ENCODE data around the gene RAB8B. TPM values are rescaled to one million over a fixed set of nuclear protein-coding genes. Genes with fewer than 3 reads are reported as not detected.

RAB8B gene
- total and polyA plus RNA-seq, 10 of the 15 experiments (the other 5 are each of a cell fraction or from before 2014, with no cell fraction given), result 17.8 to 104 (median 65.1) TPM

DNA sequence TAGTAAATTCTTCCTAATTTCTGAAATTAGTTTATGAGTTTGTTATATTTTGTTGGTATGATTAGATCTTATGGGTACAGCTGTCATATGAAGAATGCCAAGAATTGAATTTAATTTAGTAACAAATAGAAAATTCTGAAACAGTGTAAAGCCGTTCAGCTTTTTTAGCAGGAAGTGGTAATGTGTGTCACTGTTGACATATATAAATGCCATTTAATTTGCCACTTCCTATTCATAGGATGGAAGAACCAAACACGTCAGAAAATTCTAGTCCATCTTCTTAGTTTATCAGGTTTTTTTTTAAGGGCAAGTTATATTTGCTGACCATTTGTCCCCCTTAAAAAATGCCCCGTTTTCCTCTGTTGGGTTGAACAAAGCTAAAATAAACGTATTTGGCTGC, 43.0 kb downstream of the RAB8B start:
- H4K20me1 ChIP-seq (ENCODE audit: control insufficient read depth, insufficient read depth), result no peaks in the 10 kb centered on the region
- peak; percentile 4; the same call in 1 of the 2 replicates for TF ChIP-seq SPI1 (IDR thresholded peaks at IDR 0.05; ENCODE audit: borderline replicate concordance, insufficient read depth, low read depth, low read length)
- TF ChIP-seq FOS (IDR thresholded peaks at IDR 0.05; ENCODE audit: borderline replicate concordance, extremely low read depth, insufficient read length), result no peak
- TF ChIP-seq RUNX3 (IDR thresholded peaks at IDR 0.05; ENCODE audit: low read length), result peak; percentile 21; the same call in 1 of the 2 replicates
- TF ChIP-seq, protein P1, sequence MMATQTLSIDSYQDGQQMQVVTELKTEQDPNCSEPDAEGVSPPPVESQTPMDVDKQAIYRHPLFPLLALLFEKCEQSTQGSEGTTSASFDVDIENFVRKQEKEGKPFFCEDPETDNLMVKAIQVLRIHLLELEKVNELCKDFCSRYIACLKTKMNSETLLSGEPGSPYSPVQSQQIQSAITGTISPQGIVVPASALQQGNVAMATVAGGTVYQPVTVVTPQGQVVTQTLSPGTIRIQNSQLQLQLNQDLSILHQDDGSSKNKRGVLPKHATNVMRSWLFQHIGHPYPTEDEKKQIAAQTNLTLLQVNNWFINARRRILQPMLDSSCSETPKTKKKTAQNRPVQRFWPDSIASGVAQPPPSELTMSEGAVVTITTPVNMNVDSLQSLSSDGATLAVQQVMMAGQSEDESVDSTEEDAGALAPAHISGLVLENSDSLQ (IDR thresholded peaks at IDR 0.05), result peak; percentile 15; the same call in 1 of the 2 replicates
- intact Hi-C loops (cut with micrococcal nuclease; ENCODE audit: unreplicated experiment), result no loop called here
- POLR2A ChIA-PET, result interaction anchor here (0.6 to 2.5 kb wide), 8 partner anchors 10 to 58 kb away, joined by 3 to 16 read pairs (median 5); no protein-coding TSS in a partner anchor
- no peak overlapping the region for H3K9ac ChIP-seq (ENCODE audit: control insufficient read depth, insufficient read depth, low read length)
- H3K4me2 ChIP-seq (ENCODE audit: control insufficient read depth, insufficient read depth), result no peak overlapping the region
- 71% methylated on average over 4 of the region's 4 CpGs for WGBS (ENCODE audit: insufficient coverage, insufficient replicate concordance, low lambda C conversion rate, missing lambda C conversion rate)
- DNase-seq (ENCODE audit: low read depth, low spot score) (no peak), ATAC-seq (peak; percentile 48; the same call in 2 of the 3 replicates), FAIRE-seq (no peak)
- BruUV-seq (replicated peaks), result no TSS peak
- peaks cover 19% of the 10 kb centered on the region for H3K4me1 ChIP-seq (ENCODE audit: control insufficient read depth, insufficient read depth, low read length)
- no peaks in the 10 kb centered on the region; a peak in 2 of 4 replicates for H3K36me3 ChIP-seq (ENCODE audit: control insufficient read depth in 2 of 2, insufficient read depth in 2 of 2, low read length in 1 of 2)
- peaks cover 33% of the 10 kb centered on the region for H3K79me2 ChIP-seq (ENCODE audit: control insufficient read depth, insufficient read depth, low read length)
- no peak overlapping the region for H3K4me3 ChIP-seq
- H3K9me3 ChIP-seq (replicated peaks; ENCODE audit: control insufficient read depth, insufficient read depth, low read length), result no peaks in the 10 kb centered on the region
- H3K27me3 ChIP-seq (replicated peaks in 1 of 2; ENCODE audit: control insufficient read depth in 2 of 2, insufficient read depth in 2 of 2, low read length in 1 of 2), result no peaks in the 10 kb centered on the region
- in situ Hi-C loops (cut with MboI), result no loop called here
- no peak overlapping the region for H3K27ac ChIP-seq (ENCODE audit: control insufficient read depth, insufficient read depth)
- RAD21 ChIA-PET (ENCODE audit: unreplicated experiment), result interaction anchor here (0.6 to 4.9 kb wide), 8 partner anchors 11 to 105 kb away, joined by 3 to 38 read pairs (median 3); partner anchors contain the start of genes APH1B and RPS27L
- CTCF ChIA-PET, result interaction anchor here (0.6 to 2.4 kb wide), 11 partner anchors 11 to 921 kb away, joined by 3 to 8 read pairs (median 3); no protein-coding TSS in a partner anchor
- SMC1A ChIA-PET (ENCODE audit: uncharacterized antibody, unreplicated experiment), result interaction anchor here (0.6 to 8.2 kb wide), 20 partner anchors 11 to 658 kb away, joined by 3 to 88 read pairs (median 5); partner anchors contain the start of gene RPS27L
- H2AFZ ChIP-seq (ENCODE audit: control insufficient read depth, low read depth, low read length), result no peak overlapping the region

DNA sequence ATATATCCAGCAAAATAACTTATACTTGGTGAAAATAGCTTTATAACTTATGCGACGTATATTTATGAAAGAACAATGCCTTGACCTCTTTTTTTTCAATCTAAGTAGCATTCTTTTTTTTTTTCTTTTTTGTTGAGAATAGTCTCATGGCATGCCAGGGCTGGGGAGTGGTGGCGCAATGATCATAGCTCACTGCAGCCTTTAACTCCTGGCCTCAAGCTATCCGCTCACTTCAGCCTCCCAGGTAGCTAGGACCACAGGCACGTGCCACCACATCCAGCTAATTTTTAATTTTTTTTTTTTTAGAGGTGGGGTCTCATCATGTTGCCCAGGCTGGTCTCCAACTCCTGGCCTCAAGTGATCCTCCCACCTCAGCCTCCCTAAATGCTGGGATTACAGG, 43.5 kb downstream of the RAB8B start:
- no peak for ATAC-seq
- in situ Hi-C loops (cut with MboI), result no loop called here
- ChIA-PET SMC1A (ENCODE audit: uncharacterized antibody, unreplicated experiment) (interaction anchor here (0.6 to 8.2 kb wide), 18 partner anchors 11 to 657 kb away, joined by 3 to 88 read pairs (median 5); partner anchors contain the start of gene RPS27L), RAD21 (ENCODE audit: unreplicated experiment) (interaction anchor here (0.6 to 4.9 kb wide), 7 partner anchors 19 to 105 kb away, joined by 3 to 38 read pairs (median 3); partner anchors contain the start of gene APH1B), CTCF (interaction anchor here (0.6 to 2.4 kb wide), 9 partner anchors 12 to 920 kb away, joined by 3 to 8 read pairs (median 3); no protein-coding TSS in a partner anchor), POLR2A (interaction anchor here (0.6 to 2.5 kb wide), 7 partner anchors 15 to 110 kb away, joined by 3 to 16 read pairs (median 4); no protein-coding TSS in a partner anchor)
- Histone ChIP-seq H2AFZ (ENCODE audit: control insufficient read depth, low read depth, low read length) (no peak overlapping the region), H3K27ac (ENCODE audit: control insufficient read depth, insufficient read depth) (0 out of 2 replicates have a peak overlapping the region, but pooled peaks have one; percentile 6), H3K4me1 (ENCODE audit: control insufficient read depth, insufficient read depth, low read length) (peaks cover 19% of the 10 kb centered on the region), H3K4me2 (ENCODE audit: control insufficient read depth, insufficient read depth) (no peak overlapping the region), H3K27me3 (replicated peaks in 1 of 2; ENCODE audit: control insufficient read depth in 2 of 2, insufficient read depth in 2 of 2, low read length in 1 of 2) (no peaks in the 10 kb centered on the region), H3K9ac (ENCODE audit: control insufficient read depth, insufficient read depth, low read length) (no peak overlapping the region), H4K20me1 (ENCODE audit: control insufficient read depth, insufficient read depth) (no peaks in the 10 kb centered on the region), H3K36me3 (ENCODE audit: control insufficient read depth in 2 of 2, insufficient read depth in 2 of 2, low read length in 1 of 2) (no peaks in the 10 kb centered on the region; a peak in 2 of 4 replicates), H3K79me2 (ENCODE audit: control insufficient read depth, insufficient read depth, low read length) (peaks cover 35% of the 10 kb centered on the region), H3K9me3 (replicated peaks; ENCODE audit: control insufficient read depth, insufficient read depth, low read length) (no peaks in the 10 kb centered on the region), H3K4me3 (no peak overlapping the region)
- no peak for FAIRE-seq
- WGBS (ENCODE audit: insufficient coverage, insufficient replicate concordance, low lambda C conversion rate, missing lambda C conversion rate), result 97% methylated on average over 4 of the region's 5 CpGs
- intact Hi-C loops (cut with micrococcal nuclease; ENCODE audit: unreplicated experiment), result no loop called here
- no peak for DNase-seq (ENCODE audit: low read depth, low spot score)
- no TSS peak for BruUV-seq (replicated peaks)
- TF ChIP-seq SMAD1 (IDR thresholded peaks at IDR 0.05; ENCODE audit: low read depth, partially characterized antibody) (no peak), ZNF207 (IDR thresholded peaks at IDR 0.05; ENCODE audit: borderline replicate concordance) (no peak)
- TF ChIP-seq, protein P2, sequence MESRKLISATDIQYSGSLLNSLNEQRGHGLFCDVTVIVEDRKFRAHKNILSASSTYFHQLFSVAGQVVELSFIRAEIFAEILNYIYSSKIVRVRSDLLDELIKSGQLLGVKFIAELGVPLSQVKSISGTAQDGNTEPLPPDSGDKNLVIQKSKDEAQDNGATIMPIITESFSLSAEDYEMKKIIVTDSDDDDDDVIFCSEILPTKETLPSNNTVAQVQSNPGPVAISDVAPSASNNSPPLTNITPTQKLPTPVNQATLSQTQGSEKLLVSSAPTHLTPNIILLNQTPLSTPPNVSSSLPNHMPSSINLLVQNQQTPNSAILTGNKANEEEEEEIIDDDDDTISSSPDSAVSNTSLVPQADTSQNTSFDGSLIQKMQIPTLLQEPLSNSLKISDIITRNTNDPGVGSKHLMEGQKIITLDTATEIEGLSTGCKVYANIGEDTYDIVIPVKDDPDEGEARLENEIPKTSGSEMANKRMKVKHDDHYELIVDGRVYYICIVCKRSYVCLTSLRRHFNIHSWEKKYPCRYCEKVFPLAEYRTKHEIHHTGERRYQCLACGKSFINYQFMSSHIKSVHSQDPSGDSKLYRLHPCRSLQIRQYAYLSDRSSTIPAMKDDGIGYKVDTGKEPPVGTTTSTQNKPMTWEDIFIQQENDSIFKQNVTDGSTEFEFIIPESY (IDR thresholded peaks at IDR 0.05), result no peak
- TF ChIP-seq, protein P3, sequence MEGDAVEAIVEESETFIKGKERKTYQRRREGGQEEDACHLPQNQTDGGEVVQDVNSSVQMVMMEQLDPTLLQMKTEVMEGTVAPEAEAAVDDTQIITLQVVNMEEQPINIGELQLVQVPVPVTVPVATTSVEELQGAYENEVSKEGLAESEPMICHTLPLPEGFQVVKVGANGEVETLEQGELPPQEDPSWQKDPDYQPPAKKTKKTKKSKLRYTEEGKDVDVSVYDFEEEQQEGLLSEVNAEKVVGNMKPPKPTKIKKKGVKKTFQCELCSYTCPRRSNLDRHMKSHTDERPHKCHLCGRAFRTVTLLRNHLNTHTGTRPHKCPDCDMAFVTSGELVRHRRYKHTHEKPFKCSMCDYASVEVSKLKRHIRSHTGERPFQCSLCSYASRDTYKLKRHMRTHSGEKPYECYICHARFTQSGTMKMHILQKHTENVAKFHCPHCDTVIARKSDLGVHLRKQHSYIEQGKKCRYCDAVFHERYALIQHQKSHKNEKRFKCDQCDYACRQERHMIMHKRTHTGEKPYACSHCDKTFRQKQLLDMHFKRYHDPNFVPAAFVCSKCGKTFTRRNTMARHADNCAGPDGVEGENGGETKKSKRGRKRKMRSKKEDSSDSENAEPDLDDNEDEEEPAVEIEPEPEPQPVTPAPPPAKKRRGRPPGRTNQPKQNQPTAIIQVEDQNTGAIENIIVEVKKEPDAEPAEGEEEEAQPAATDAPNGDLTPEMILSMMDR (IDR thresholded peaks at IDR 0.05 in 2 of 3, conservative IDR thresholded peaks at IDR 0.05 in 1 of 3; ENCODE audit: control insufficient read depth in 2 of 3, extremely low read depth in 1 of 3, insufficient read depth in 1 of 3, low read depth in 3 of 3, low read length in 3 of 3), result no peak

All from GM12878 (cell line).